ENCODE data around the gene ARID1B. TPM values are rescaled to one million over a fixed set of nuclear protein-coding genes. Genes with fewer than 3 reads are reported as not detected.

ARID1B gene
- total and polyA plus RNA-seq, 9 of the 15 experiments (the other 6 are each of a cell fraction or from before 2014, with no cell fraction given): 12.5 to 50.5 (median 25.8) TPM

DNA sequence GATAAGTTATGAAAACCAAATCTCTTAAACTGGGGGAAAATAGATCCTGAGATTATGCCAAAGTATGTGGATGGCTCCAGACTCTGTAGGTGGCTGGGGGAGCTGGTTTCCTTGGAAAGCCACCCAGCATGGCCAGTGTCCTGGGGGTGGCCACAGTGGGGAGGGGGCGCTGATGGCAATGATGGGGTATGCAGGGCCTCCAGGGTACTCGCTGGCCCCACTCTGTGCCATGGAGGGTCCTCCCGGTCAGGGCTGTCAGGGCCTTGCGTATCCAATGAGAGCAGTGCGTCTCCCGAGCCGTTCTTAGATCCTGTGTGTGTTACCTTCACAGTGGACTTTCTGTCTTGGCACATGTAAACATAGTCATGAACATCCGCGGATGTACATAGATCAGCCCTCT lies 393.4 kb downstream of the ARID1B start:
- Histone ChIP-seq H3K36me3 (ENCODE audit: control insufficient read depth, insufficient read depth, low read length) (peaks cover 21% of the 10 kb centered on the region; the same call in 2 of the 3 replicates), H3K4me3 (no peak overlapping the region), H3K4me2 (ENCODE audit: insufficient read depth, low read length) (no peak overlapping the region), H3K79me2 (ENCODE audit: control insufficient read depth, insufficient read depth, low read length) (no peaks in the 10 kb centered on the region), H2AFZ (ENCODE audit: low read depth, low read length) (no peak overlapping the region), H3K9ac (ENCODE audit: insufficient read depth in 1 of 2, low read depth in 2 of 2, low read length in 2 of 2) (peak overlapping the region in 1 of 2 experiments; percentile 54; a peak in 2 of 4 replicates), H3K27me3 (ENCODE audit: control insufficient read depth in 2 of 2, insufficient read depth in 2 of 2, low read length in 2 of 2) (no peaks in the 10 kb centered on the region; a peak in 1 of 5 replicates), H4K20me1 (replicated peaks; ENCODE audit: control insufficient read depth, insufficient read depth, low read length) (no peaks in the 10 kb centered on the region), H3K9me1 (ENCODE audit: control insufficient read depth, insufficient read depth, low read length) (no peaks in the 10 kb centered on the region), H3K4me1 (replicated peaks in 1 of 2; ENCODE audit: control insufficient read depth in 2 of 2, insufficient read depth in 2 of 2, low read length in 2 of 2) (0 out of 5 replicates have a peak, but pooled peaks cover 0 to 3% of the 10 kb centered on the region in 2 experiments), H3K27ac (ENCODE audit: extremely low read depth, low read depth, low read length) (no peak overlapping the region), H3K9me3 (replicated peaks; ENCODE audit: control insufficient read depth, insufficient read depth, low read depth, low read length) (no peaks in the 10 kb centered on the region)
- TF ChIP-seq MCM5 (IDR thresholded peaks at IDR 0.05; ENCODE audit: low read depth) (no peak), ZBTB7A (IDR thresholded peaks at IDR 0.05; ENCODE audit: borderline replicate concordance, control insufficient read depth, low read depth, low read length) (no peak), U2AF2 (optimal IDR thresholded peaks at IDR 0.05; ENCODE audit: low read depth, low read length) (no peak), DIDO1 (tag; IDR thresholded peaks at IDR 0.05; ENCODE audit: low read depth) (no peak), KDM1A (IDR thresholded peaks at IDR 0.05) (no peak), ZNF274 (IDR thresholded peaks at IDR 0.05; ENCODE audit: borderline replicate concordance, low read depth, low read length) (no peak), SETDB1 (IDR thresholded peaks at IDR 0.05; ENCODE audit: low read length) (no peak), OTX1 (CRISPR knock-in tag; IDR thresholded peaks at IDR 0.05) (no peak)
- TF ChIP-seq, protein P1, sequence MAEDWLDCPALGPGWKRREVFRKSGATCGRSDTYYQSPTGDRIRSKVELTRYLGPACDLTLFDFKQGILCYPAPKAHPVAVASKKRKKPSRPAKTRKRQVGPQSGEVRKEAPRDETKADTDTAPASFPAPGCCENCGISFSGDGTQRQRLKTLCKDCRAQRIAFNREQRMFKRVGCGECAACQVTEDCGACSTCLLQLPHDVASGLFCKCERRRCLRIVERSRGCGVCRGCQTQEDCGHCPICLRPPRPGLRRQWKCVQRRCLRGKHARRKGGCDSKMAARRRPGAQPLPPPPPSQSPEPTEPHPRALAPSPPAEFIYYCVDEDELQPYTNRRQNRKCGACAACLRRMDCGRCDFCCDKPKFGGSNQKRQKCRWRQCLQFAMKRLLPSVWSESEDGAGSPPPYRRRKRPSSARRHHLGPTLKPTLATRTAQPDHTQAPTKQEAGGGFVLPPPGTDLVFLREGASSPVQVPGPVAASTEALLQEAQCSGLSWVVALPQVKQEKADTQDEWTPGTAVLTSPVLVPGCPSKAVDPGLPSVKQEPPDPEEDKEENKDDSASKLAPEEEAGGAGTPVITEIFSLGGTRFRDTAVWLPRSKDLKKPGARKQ (CRISPR knock-in tag; IDR thresholded peaks at IDR 0.05): no peak
- ATAC-seq (no peak), DNase-seq (ENCODE audit: extremely low read depth in 1 of 4, low spot score in 3 of 4) (no peak), FAIRE-seq (no peak)
- no TSS peak for BruUV-seq (replicated peaks)
- CTCF ChIA-PET (ENCODE audit: low intra/inter-chr PET ratio): no interaction called here
- POLR2A ChIA-PET: interaction anchor here (0.5 kb wide), 1 partner anchor 11 kb away, joined by 5 read pairs; no protein-coding TSS in a partner anchor
- intact Hi-C loops (cut with micrococcal nuclease): no loop called here
- WGBS (ENCODE audit: insufficient coverage, low coverage, missing lambda C conversion rate): 94% methylated on average over 9 of the region's 9 CpGs
- in situ Hi-C loops (cut with MboI): no loop called here
